Epithelial cell of proximal tubule (primary cell): Measurements from ENCODE around the gene MYL4. TPM values are rescaled to one million over a fixed set of nuclear protein-coding genes. Genes with fewer than 3 reads are reported as not detected.

Source experiments
- DNase-seq: peaks from one replicate; pipeline ENCODE4 v3.0.0-alpha.2; 2011; ENCODE audit warnings: low read depth
- H3K4me3 ChIP-seq: 2 replicates; pipeline ENCODE4 v1.5.1; 2011; ENCODE audit warnings: low read depth, mild to moderate bottlenecking, low read length
- total RNA-seq: library from RNA; depleted of rRNA; stranded (reverse); fragments of >200 nt; gene quantifications from 2 replicates; pipeline ENCODE4 v1.2.3, GENCODE V29; 2015
- TF ChIP-seq, protein P1 (sequence below): conservative IDR thresholded peaks from 2 replicates; pipeline ENCODE4 v1.5.1; 2012; ENCODE audit warnings: low read depth, mild to moderate bottlenecking, low read length

Gene MYL4
- total RNA-seq, 1 donor from 2014 or later: not detected

DNA sequence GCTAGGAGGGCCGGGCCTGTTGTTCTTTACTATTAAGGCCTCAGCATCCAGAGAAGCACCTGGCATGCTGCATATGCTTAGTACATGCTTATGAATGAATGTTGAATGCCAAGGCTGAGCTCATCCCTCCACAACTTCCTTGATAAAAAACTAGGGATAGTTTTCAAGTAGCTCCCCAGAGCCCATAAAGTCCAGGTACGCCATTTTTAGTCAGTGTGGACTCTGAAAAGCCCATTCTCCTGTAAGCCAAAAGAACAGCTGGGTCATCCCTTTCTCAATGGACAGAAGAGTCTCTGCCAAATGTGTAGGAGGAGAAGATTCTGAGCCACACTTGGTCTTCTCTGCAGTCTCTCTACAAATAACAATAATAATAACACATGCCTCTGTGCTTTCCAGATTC lies 35.5 kb downstream of the MYL4 start:
- DNase-seq: no peak
- no peak overlapping the region for H3K4me3 ChIP-seq
- TF ChIP-seq, protein P1, sequence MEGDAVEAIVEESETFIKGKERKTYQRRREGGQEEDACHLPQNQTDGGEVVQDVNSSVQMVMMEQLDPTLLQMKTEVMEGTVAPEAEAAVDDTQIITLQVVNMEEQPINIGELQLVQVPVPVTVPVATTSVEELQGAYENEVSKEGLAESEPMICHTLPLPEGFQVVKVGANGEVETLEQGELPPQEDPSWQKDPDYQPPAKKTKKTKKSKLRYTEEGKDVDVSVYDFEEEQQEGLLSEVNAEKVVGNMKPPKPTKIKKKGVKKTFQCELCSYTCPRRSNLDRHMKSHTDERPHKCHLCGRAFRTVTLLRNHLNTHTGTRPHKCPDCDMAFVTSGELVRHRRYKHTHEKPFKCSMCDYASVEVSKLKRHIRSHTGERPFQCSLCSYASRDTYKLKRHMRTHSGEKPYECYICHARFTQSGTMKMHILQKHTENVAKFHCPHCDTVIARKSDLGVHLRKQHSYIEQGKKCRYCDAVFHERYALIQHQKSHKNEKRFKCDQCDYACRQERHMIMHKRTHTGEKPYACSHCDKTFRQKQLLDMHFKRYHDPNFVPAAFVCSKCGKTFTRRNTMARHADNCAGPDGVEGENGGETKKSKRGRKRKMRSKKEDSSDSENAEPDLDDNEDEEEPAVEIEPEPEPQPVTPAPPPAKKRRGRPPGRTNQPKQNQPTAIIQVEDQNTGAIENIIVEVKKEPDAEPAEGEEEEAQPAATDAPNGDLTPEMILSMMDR: no peak

DNA sequence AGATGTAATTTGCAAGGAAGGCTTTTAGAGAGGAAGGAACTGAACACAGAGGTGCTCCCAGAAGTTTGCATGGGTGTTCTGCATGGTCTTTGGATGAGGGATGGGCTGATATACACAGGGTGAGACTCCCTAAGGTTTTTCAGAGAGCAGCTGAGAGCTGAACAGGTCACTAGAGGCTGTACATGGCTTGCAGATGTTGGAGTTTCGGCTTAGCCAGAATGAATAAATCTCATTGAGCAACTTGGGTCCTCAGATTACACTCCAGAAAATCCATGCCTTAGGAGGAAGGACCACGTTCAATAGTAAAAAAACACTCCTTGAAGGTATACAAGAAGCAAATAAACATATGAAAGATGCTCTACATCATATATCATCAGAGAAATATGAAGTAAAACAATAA lies 37.0 kb downstream of the MYL4 start:
- no peak overlapping the region for H3K4me3 ChIP-seq
- DNase-seq: no peak
- TF ChIP-seq, protein P1: no peak

DNA sequence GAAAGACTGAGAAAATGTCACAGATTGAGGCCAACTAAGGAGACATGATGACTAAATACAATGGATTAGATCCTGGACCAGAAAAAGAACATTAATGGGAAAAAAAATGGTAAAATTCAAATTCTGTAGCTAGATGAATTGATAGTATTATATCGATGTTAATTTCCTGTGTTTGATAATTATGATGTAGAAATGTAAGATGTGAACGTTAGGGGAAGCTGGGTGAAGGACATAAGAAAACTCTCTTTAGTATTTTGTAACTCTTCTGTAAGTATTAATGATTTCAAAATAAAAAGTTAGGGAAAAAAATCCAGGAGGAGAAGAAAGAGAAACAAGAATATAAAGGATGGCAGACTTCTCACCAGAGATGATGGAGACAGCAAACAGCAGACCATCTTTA lies 41.7 kb downstream of the MYL4 start:
- H3K4me3 ChIP-seq: no peak overlapping the region
- TF ChIP-seq, protein P1: no peak
- no peak for DNase-seq

DNA sequence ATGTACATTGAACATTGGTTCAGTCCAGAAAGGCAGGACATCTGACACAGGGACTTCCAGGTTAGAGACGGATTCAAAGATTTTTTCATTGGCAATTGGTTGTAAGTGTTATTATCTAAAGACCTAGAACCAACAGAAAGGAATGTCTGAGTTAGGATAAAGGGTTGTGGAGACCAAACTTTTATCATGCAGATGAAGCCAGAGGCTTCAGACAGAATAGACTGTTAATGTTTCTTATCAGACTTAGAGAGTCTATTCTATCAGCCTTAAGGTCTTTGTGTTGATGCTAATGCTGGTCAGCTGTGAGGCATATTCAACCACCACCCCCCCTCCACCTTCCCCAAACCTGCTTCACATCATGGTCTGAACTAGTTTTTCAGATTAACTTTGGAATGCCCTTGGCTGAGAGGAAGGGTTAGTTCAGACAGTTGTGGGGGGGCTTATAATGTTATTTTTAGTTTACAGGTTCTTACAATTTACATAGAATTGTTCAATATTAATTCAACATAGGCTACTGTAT lies 42.3 kb downstream of the MYL4 start:
- H3K4me3 ChIP-seq: no peak overlapping the region
- TF ChIP-seq, protein P1: no peak

DNA sequence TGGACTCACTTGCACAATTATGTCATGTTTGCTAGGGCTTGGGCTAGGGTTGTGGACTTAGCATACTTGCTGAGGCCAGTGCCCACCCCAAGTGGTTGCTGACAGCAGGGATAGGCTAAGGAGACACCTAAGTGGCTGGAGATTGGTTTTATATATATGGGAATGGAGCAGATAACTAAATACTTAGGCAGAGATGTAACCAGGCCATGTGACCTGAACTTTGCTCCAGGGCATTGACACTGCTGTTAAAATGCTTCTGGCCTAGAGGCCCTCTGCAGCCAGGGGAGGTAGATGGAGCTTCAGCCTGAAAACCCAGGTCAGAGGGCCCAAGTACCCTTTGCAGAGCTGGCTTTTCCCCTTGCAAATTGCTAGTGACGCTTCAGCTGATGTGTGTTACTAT lies 43.1 kb downstream of the MYL4 start:
- DNase-seq: no peak
- TF ChIP-seq, protein P1: no peak
- H3K4me3 ChIP-seq: no peak overlapping the region

More for the DNA sequence above, 42.3 kb downstream of the MYL4 start:
- no peak for DNase-seq

DNA sequence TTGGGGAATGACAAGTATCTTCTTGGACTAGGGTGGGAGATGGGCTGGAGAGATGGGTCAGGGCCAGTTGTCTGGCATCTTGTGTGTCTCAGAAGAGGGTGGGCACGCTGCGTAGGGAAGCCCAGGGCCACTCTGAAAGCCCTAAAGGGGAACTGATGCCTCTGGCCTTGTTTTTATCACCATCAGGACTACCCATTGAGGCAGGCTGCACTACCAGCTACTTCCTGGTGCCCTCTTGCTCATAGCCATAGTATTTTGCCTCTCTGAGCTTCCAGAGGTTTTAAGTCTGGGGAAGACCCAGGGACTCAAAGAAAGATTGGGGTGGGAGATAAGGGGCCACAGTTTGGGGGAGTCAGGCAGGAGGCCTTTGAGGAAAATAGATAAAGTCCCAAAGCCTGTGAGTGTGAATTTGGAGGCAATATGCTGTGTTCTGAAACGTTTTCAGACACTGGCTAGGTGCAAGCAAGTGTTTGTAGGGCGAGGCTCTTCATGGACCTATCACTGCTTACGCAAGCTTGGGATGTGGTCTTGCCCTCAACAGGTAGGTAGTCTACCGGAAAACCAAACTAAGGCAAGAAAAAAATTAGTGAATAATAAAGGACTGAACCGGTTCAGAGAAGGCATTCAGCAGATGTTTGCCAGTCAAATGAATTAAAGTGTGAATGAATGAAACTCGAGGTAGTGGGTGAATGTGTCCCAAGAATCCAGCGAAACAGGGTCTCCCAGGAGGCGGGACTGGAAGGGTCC lies 43.8 kb downstream of the MYL4 start:
- H3K4me3 ChIP-seq: peak overlapping the region; percentile 75
- DNase-seq: no peak
- TF ChIP-seq, protein P1: no peak
